HG02870 (cell line): ENCODE data around the gene RPL39.
"Not testable (repeated sequence)": the region's sequence is repeated elsewhere in the genome, so short reads cannot be mapped to it uniquely, and the experiment has no call there.

Experiments used
- ATAC-seq: cut with Tn5 transposase; IDR thresholded peaks from one replicate; pipeline ENCODE4 v1.9.1; 2021; ENCODE audit warnings: mild to moderate bottlenecking, moderate library complexity; ENCODE audit not compliant: unreplicated experiment

Gene RPL39

GRCh38 chrX:119763836-119764387, 27.5 kb downstream of the RPL39 start:
- ATAC-seq, result no peak

GRCh38 chrX:119763181-119763580, 28.2 kb downstream of the RPL39 start:
- ATAC-seq, result no peak

DNA sequence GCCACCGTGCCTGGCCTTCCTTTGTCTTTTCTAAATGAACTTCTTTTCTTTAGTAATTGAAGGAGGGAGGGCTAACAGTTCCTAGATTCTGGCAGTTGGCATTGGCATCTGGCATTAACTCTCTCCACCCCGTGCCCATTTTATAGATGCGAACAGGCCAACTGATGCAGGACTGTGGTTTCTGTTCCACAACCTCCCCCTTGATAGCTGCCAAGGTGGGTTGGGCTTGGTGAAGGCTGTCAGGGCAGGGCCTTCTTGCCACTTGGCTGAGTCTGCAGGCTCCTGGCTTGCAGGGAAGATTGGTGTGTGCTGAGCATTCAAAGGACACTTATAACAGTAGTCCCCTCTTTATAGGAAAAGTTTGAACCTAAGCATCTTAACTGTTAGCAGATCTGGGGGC, 28.7 kb downstream of the RPL39 start:
- ATAC-seq, result no peak

GRCh38 chrX:119760026-119760877, 31.2 kb downstream of the RPL39 start:
- no peak for ATAC-seq

DNA sequence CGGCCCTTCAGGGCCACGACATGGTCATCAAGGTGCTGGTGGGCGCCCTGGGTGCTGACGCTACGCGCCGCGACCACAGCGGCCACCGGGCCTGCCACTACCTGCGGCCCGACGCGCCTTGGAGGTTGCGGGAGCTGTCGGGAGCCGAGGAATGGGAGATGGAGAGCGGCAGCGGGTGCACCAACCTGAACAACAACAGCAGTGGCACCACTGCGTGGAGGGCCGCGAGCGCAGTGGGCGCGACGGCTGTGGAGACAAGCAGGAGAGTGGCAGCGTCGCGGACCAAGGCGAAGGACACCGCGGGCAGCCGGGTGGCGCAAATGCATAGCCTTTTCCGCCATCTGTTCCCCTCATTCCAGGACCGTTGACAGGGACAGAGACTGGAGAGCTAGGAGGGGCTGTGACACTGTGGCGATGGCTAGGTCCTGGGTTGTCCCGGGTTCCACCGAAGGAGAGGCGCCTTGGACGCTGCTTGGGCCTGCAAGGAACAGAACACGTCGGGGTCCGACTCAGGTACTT, 32.1 kb downstream of the RPL39 start:
- no peak for ATAC-seq

GRCh38 chrX:119758731-119759247, 32.6 kb downstream of the RPL39 start:
- no peak for ATAC-seq

DNA sequence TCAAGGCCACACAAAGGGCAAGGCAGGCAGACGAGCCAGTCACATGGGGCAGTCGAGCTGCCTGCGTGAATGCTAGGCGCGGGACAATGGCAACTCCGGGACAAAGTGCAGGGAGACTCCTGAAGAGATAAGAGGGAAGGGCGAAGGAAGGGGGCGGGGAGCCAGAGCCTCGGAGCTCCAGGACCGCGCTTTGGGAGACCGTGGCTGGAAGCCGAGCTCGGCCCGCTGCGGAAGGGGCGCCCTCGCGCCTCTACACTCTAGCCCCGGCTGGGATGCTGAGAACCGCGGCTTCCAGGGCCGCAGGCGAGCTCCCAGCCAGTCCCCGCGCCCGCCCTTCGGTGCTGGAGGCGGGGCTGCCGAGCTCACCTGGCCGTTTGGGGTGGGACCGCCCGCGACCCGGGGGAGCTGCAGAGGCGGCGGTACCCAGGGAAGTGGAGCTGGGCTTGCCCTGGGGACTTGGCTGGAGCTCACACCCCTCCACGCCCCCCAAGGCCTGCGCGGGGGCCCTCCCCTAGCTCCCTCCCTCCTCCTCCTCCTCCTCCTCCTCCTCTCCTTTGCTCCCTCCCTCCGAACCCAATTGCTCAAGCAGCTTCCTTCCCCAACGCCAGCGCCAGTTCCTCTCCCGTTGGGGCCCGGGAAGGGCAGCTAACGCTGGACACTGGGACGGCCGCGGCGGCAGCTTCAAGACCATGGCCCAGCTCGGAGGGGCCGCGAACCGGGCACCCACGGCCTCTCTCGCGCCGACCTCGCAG, 33.3 kb downstream of the RPL39 start, which contains the start of gene SOWAHD:
Gene SOWAHD, plus strand, starts transcription at position 610 of the 752 bp plus-strand sequence. Its CDS starts 80 bp downstream, at position 690.
- ATAC-seq, result no peak

GRCh38 chrX:119757646-119757978, 33.8 kb downstream of the RPL39 start:
- ATAC-seq, result no peak

DNA sequence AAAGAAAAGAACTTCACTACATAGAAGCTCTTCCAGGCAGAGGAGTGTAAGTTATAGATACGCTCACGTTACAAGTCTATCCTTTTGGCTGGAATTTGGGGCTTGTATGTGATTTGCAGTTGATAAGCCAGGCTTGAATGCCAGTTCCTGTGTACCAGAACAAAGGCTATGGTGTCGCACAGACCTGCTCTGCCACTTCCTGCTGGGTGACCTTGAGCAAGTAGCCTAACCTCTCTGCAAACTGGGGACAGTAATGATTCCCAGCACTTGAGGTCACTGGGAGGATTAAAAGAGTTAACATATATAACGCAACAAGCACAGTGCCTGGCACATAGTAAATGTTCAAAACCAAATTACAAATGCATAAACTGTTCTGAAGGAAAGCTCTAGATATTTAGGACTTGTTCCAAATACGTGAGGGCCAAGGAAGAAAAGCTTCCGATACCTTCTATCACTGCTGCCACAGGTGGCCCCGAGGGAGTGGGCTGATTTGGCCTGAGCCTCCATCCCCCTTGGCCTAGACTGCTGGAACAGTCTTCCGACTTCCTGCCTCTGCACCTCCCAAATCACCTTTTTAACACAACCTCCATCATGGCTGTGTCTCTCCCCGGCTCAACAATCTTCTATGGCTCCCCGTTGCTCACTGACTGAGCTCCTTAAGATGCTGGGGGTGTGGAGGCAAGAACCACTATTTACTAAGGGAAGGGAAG, 34.3 kb downstream of the RPL39 start:
- ATAC-seq, result no peak

DNA sequence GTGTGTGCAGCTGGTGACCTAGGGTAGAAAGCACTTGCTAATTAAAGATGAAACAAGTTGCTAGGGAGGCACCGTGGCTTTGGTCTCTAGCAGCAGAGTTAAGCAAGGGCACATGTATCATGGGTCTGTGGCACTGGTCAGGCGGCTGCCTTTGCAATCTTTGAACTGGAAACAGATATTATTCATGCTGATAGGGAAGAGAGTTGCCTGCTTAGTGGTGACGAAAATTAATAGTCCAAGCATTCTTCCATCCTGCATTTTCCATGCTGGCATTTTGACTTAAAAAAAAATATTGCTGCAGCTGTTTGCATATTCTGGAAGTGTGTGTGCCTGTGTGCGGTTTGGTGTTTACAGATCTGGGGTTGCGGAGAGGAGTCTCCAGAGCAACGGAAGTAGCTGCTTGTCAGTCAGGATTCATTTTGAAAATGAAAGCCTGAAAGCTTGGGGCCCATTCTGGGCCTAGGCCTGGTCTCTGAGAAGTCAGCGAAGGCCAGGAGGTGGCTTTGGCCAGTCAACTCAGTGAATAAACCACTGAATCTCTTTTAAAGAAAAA, 35.4 kb downstream of the RPL39 start:
- peak; percentile 78 for ATAC-seq

DNA sequence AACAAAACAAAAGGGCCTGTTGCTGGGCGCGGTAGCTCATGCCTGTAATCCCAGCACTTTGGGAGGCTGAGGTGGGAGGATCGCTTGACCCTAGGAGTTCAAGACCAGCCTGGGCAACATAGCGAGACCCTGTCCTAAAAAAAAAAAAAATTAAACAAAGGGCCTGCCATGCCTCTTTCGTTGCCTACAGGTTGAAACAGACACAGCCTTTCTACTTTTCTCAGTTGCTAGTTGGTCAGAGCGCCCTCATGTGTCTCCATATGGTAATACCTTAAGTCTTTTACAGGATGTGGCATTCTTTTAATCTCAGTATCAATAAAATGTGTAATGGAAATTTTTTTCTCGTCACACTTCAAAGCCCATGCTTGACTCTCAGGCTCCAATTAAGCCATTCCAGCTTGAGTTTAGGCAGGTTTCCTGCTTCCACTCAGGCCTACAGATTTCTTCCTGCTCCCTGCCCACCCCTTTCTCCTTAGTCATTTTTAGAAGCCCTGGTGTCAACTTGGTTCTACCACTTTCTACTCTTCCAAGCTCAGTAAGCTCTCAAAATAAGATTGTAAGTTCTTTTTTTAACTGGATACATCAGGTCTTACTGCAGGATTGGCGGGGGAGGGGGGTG, 37.7 kb downstream of the RPL39 start:
- ATAC-seq, result no peak

DNA sequence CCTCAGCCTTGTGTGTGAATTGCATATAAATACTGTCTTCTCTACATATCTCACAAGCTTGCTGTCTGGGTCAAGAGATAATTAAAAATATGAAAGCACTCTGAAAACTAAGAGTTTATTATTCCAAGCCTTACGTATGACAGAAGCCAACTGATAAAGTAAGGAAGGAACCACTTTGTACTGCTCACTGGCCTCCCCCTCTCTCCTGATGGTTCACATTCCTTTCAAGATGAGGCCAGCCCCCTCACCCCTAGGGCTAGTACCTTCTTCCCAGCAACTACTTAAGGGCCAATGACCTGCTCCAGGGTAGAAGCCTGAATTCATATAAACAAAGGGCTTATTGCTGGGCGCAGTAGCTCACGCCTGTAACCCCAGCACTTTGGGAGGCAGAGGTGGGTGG, 38.4 kb downstream of the RPL39 start:
- ATAC-seq, result no peak

DNA sequence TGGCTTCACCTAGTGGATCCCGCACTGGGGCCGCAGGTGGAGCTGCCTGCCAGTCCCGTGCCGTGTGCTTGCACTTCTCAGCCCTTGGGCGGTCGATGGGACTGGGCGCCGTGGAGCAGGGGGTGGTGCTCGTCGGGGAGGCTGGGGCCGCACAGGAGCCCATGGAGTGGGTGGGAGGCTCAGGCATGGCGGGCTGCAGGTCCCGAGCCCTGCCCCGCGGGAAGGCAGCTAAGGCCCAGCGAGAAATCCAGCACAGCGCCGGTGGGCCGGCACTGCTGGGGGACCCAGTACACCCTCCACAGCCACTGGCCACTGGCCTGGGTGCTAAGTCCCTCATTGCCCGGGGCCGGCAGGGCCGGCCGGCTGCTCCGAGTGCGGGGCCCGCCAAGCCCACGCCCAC, 40.7 kb downstream of the RPL39 start:
- ATAC-seq, result not testable (repeated sequence)

GRCh38 chrX:119750131-119750530, 41.3 kb downstream of the RPL39 start:
- not testable (repeated sequence) for ATAC-seq

DNA sequence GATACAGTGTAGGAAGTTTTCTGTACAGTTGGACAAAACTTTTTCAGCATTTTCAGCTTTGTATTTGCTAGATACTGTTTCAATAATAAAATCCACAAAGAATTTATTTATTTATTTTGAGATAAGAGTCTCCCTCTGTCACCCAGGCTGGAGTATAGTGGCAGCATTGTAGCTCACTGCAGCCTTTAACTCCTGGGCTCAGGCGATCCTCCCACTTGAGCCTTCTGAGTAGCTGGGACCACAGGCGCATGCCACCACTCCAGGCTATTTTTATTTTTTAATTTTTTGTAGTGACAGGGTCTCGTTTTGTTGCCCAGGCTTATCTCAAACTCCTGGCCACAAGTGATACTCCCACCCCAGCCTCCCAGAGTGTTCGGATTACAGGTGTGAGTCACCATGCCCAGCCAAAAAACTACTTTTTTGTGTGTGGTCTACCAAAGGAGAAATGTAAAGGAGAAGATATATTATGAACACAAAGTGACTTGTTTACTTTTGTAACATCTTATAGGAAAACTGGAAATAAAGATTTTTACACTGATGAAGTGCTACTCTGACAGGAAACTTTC, 46.1 kb downstream of the RPL39 start:
- ATAC-seq, result no peak

DNA sequence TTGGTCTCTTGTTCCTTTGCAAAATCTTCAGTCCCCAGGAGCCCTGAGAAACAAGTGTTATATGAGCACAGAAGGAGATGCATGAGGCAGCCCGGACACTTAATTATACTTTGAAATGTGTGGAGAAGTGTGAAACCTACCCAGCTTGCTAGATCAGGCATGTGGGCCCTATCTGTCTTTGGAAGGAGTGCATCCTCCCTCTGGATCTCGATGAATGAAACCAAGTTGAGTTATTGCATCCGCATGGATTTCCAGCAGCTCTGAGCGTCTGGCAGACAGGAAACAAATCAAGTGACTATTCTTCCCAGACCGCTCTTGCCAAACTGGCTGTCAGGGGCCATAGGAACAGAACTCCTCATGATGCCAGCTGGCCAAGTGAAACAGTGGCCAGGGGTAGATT, 52.7 kb downstream of the RPL39 start:
- no peak for ATAC-seq
